SK-N-MC (cell line): ENCODE results near the gene CHST12.

Experiments used
- EZH2 ChIP-seq: fragments of 200-600 bp; sonication (generic); IDR thresholded peaks from one replicate; pipeline ENCODE4 v1.6.1; 2017; ENCODE audit warnings: antibody characterized with exemption
- FOXP2 ChIP-seq: optimal IDR thresholded peaks from 2 replicates; pipeline ENCODE3; 2011; ENCODE audit warnings: mild to moderate bottlenecking, moderate library complexity; ENCODE audit not compliant: insufficient read depth; ENCODE audit errors: extremely low read length, control extremely low read depth
- POLR2AphosphoS5 ChIP-seq: IDR thresholded peaks from 2 replicates; pipeline ENCODE4 v1.6.1; 2012; ENCODE audit warnings: mild to moderate bottlenecking, low read depth, low read length, borderline replicate concordance

DNA sequence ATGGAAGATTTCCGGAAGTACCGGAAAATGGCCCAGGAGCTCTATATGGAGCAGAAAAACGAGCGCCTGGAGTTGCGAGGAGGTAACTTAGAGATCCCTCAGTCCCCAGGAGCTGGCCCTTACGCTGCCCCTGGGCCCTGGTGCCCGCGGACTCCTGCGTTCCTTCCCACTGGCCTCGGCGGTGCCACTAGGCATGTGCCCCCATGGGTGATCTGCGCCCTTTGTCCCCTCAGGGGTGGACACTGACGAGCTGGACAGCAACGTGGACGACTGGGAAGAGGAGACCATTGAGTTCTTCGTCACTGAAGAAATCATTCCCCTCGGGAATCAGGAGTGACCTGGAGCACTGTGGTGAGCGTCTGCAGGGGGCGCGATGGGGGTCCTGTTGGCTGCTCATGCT, 24.2 kb upstream of the CHST12 start:
- TF ChIP-seq EZH2 (no peak), POLR2AphosphoS5 (no peak), FOXP2 (no peak)
